Stimulated activated CD4-positive, alpha-beta T cell treated with anti-CD3 and anti-CD28 coated beads, TNF-alpha, amount 100 ng/mL, for 1 hour (primary cell): ENCODE data around the gene ITGB5.

Source experiments
- DNase-seq, 3 donors: peaks; one replicate each; pipeline ENCODE4 v3.0.0-alpha.2; 2020; ENCODE audit warnings: low read depth in 3 of 3, low spot score in 1 of 3

ITGB5 gene

GRCh38 chr3:124815781-124816180 is 71.4 kb downstream of the ITGB5 start:
- no peak for DNase-seq

- DNase-seq, result no peak
Observed at GRCh38 chr3:124814620-124815421, 72.3 kb downstream of the ITGB5 start.

- DNase-seq, result no peak
Observed at GRCh38 chr3:124813541-124813940, 73.6 kb downstream of the ITGB5 start.

- no peak for DNase-seq
Observed at GRCh38 chr3:124812291-124813265, 74.6 kb downstream of the ITGB5 start.

GRCh38 chr3:124811436-124811835 is 75.7 kb downstream of the ITGB5 start:
- no peak for DNase-seq

- DNase-seq, result no peak
Observed at GRCh38 chr3:124810970-124811369, 76.2 kb downstream of the ITGB5 start.

GRCh38 chr3:124809039-124809438 is 78.1 kb downstream of the ITGB5 start:
- no peak for DNase-seq

- no peak for DNase-seq
Observed at GRCh38 chr3:124805671-124806070, 81.5 kb downstream of the ITGB5 start.

GRCh38 chr3:124804875-124805274 is 82.3 kb downstream of the ITGB5 start:
- DNase-seq, result no peak

- no peak for DNase-seq
Observed at GRCh38 chr3:124802702-124803101, 84.5 kb downstream of the ITGB5 start.

GRCh38 chr3:124802061-124802698 is 85.0 kb downstream of the ITGB5 start:
- no peak for DNase-seq

GRCh38 chr3:124800511-124801258 is 86.5 kb downstream of the ITGB5 start:
- DNase-seq, result no peak

- DNase-seq, result no peak
Observed at GRCh38 chr3:124800076-124800475, 87.1 kb downstream of the ITGB5 start.

- DNase-seq, result no peak
Observed at GRCh38 chr3:124799676-124800075, 87.5 kb downstream of the ITGB5 start.

GRCh38 chr3:124797426-124797945 is 89.7 kb downstream of the ITGB5 start:
- no peak for DNase-seq

- DNase-seq, result no peak
Observed at GRCh38 chr3:124796477-124796876, 90.7 kb downstream of the ITGB5 start.

- no peak for DNase-seq
Observed at GRCh38 chr3:124793054-124793739, 94.0 kb downstream of the ITGB5 start.

GRCh38 chr3:124792341-124793040 is 94.7 kb downstream of the ITGB5 start:
- no peak for DNase-seq

- DNase-seq, result no peak
Observed at GRCh38 chr3:124791639-124792151, 95.5 kb downstream of the ITGB5 start.
